Muscle layer of duodenum (tissue), 2 donors: ENCODE results near the gene BCAS3.

Experiments
- H3K27ac ChIP-seq: one replicate; pipeline ENCODE4 v1.7.0; 2013; ENCODE audit warnings: mild to moderate bottlenecking, low read length
- H3K27me3 ChIP-seq: one replicate; pipeline ENCODE4 v1.7.0; 2013; ENCODE audit warnings: low read depth, mild to moderate bottlenecking, control low read depth, low read length
- H3K36me3 ChIP-seq, 2 donors: one replicate each; pipeline ENCODE4 v1.7.0; 2013; ENCODE audit warnings: low read length in 2 of 2, control low read depth in 1 of 2, mild to moderate bottlenecking in 1 of 2; ENCODE audit not compliant: insufficient read depth in 2 of 2, control insufficient read depth in 1 of 2
- H3K4me1 ChIP-seq, 2 donors: one replicate each; pipeline ENCODE4 v1.7.0; 2013; ENCODE audit warnings: low read length in 2 of 2, mild to moderate bottlenecking in 2 of 2, control low read depth in 1 of 2, moderate library complexity in 1 of 2; ENCODE audit not compliant: insufficient read depth in 2 of 2, control insufficient read depth in 1 of 2
- H3K4me3 ChIP-seq, 2 donors: one replicate each; pipeline ENCODE4 v1.7.0; 2013; ENCODE audit warnings: low read length in 2 of 2, low read depth in 1 of 2, mild to moderate bottlenecking in 1 of 2
- H3K9me3 ChIP-seq, 2 donors: one replicate each; pipeline ENCODE4 v1.7.0; 2013; ENCODE audit warnings: low read length in 2 of 2, control low read depth in 1 of 2, mild to moderate bottlenecking in 1 of 2; ENCODE audit not compliant: control insufficient read depth in 1 of 2
- donor health status: healthy.

BCAS3 gene

DNA sequence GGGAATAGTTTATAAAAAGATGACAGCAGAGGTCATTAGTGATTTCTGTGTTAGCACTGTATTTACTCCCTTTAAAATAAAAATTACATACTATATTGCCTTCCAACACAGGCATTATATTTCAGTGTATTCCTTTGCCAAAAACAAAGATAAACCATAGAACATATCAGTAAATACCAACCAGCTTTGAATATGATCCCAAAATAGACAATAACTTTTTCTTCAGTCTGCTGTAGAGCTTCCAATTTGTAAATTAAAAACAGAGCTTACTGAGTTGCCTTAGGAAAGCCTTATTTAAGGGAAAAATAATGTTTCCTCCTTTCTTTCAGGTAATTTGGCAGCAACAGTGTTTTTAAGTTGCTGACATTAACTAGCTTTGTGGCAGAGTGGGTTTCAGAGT, 369.9 kb downstream of the BCAS3 start:
- Histone ChIP-seq H3K27ac (no peak overlapping the region), H3K9me3 (no peaks in the 10 kb centered on the region), H3K4me1 (no peaks in the 10 kb centered on the region), H3K36me3 (no peaks in the 10 kb centered on the region), H3K27me3 (no peaks in the 10 kb centered on the region), H3K4me3 (no peak overlapping the region)

DNA sequence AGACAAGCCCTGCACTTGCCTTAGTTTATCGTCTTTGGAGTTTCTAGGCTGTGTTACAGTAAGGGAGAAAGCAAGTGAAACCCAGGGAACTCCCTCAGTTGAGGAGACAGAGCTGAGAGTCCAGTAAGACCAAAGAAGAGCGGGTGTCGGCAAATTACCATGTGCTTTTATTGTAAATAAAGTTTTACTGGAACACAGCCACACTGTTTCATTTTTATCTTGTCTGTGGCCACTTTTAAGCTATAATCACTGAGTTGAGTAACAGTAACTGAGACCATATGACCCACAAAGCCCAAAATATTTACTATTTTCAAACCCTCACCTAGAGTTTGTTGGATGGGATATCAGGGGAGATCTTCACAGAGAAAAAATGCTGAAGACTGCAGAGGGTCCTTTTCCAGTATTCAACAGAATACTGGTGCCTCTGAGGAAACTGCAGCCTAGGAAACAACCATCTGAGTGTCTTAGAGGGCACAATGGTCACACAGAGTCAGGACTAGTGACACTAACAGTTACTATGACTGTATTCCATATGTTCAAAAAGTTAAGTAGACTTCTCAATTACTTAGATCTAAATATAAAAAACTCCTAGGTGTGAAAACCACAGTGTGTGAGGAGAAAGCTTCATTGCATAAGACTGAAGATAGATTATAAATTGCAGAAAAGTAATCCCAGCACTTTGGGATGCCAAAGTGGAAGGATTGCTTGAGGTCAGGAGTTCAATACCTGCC, 370.9 kb downstream of the BCAS3 start:
- no peaks in the 10 kb centered on the region for H3K4me1 ChIP-seq
- no peaks in the 10 kb centered on the region for H3K27me3 ChIP-seq
- H3K4me3 ChIP-seq = no peak overlapping the region
- no peak overlapping the region for H3K27ac ChIP-seq
- H3K36me3 ChIP-seq = no peaks in the 10 kb centered on the region
- no peaks in the 10 kb centered on the region for H3K9me3 ChIP-seq

DNA sequence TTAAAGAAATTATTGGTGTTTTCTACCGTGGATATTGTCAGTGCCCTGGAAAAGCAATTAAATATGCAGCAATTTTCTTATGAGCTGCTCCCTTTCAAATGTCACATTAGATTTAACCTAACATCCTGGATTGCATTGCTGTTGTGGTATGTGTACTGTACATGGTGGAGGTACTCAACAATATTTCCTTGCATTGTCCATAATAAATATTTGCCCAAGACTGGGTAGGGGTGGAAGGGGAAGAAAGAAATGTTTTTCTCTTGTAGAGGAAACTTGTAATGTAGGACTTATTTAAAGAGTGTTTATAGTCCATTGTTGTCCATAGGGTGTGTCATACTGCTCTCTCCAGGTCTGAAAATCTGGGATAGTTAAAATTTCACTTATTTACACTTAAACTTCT, 375.8 kb downstream of the BCAS3 start:
- H3K4me3 ChIP-seq = no peak overlapping the region
- H3K27me3 ChIP-seq = no peaks in the 10 kb centered on the region
- H3K27ac ChIP-seq = no peak overlapping the region
- no peaks in the 10 kb centered on the region for H3K4me1 ChIP-seq
- no peaks in the 10 kb centered on the region for H3K36me3 ChIP-seq
- no peaks in the 10 kb centered on the region for H3K9me3 ChIP-seq

DNA sequence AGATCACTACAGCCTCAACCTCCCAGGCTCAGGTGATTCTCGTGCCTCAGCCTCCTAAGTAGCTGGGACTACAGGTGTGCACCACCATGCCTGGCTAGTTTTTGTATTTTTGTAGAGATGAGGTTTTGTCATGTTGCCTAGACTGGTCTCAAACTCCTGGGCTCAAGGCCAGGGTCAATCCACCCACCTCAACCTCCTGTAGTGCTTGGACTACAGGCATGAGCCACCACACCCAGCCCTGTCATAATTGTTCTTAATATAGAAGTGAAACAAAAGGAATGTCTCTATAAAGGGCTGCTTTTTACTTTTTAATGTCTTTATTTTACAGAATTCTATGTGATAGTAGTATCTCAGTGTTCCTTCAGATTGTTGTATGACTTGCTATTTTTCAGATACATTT, 376.8 kb downstream of the BCAS3 start:
- no peaks in the 10 kb centered on the region for H3K4me1 ChIP-seq
- no peak overlapping the region for H3K4me3 ChIP-seq
- H3K9me3 ChIP-seq = no peaks in the 10 kb centered on the region
- H3K36me3 ChIP-seq = no peaks in the 10 kb centered on the region
- no peaks in the 10 kb centered on the region for H3K27me3 ChIP-seq
- H3K27ac ChIP-seq = no peak overlapping the region

DNA sequence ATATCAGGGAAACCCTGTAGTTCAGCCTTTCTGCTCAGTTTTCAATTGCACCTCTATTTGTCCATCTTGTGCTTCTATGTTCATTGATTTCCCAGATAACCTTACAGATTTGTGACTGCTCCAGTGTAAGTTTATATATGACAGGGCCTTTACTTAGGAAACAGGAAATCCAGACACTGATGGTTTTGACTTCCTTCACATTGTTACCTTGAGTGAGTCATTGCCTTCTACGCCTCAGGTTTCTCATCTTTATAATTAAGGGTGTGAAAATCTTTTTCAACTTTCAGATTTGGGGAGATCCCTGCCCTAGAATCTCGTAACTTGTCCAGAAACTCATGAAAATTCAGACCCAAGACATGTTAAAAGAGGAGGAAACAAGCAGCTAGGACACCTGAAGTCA, 379.6 kb downstream of the BCAS3 start:
- Histone ChIP-seq H3K36me3 (peaks cover 0 to 3% of the 10 kb centered on the region in 2 donors), H3K9me3 (no peaks in the 10 kb centered on the region), H3K4me3 (no peak overlapping the region), H3K27me3 (no peaks in the 10 kb centered on the region), H3K4me1 (no peaks in the 10 kb centered on the region), H3K27ac (no peak overlapping the region)

DNA sequence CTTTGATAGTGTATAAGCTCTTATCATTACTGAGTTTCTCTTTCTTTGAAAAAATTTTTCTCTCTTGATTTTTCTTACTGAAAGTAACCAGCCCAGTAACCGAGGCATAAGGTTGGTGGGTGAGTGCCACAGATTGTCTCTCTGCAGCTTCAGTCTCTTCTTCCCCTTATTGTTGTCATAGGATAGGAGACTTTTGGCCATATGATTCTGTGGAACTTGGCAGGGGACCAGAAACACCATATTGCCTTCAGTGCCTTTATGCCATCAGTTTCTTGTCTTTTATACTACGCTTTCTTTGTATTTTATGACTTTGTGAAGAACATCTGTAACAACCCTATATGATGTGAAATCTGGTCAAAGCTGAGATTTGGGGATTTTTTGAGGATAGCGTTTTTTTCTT, 380.4 kb downstream of the BCAS3 start:
- no peak overlapping the region for H3K4me3 ChIP-seq
- H3K4me1 ChIP-seq = no peaks in the 10 kb centered on the region
- no peaks in the 10 kb centered on the region for H3K9me3 ChIP-seq
- no peaks in the 10 kb centered on the region for H3K27me3 ChIP-seq
- H3K36me3 ChIP-seq = peaks cover 0 to 3% of the 10 kb centered on the region in 2 donors
- H3K27ac ChIP-seq = no peak overlapping the region

DNA sequence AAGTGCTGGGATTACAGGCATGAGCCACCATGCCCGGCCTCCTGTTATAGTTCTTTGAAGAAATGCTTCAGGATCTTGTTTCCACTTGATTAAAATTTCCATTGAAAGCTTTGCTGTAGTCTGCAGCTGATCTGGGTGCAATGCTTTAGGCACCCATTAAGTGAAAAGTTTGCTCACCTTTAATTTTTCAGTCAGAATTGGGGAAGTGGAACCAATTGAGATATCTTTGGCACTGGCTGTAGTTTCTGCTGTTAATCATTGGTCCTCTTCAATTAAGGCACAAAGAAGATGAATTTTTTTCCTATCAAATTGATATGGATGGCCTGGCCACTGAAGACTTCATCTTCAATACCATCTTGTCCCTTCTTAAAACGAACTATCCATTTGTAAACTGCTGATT, 385.9 kb downstream of the BCAS3 start:
- H3K4me3 ChIP-seq = no peak overlapping the region
- H3K27me3 ChIP-seq = no peaks in the 10 kb centered on the region
- H3K9me3 ChIP-seq = no peaks in the 10 kb centered on the region
- H3K4me1 ChIP-seq = peaks cover 7 to 15% of the 10 kb centered on the region in 2 donors
- peaks cover 0 to 3% of the 10 kb centered on the region in 2 donors for H3K36me3 ChIP-seq
- H3K27ac ChIP-seq = no peak overlapping the region

DNA sequence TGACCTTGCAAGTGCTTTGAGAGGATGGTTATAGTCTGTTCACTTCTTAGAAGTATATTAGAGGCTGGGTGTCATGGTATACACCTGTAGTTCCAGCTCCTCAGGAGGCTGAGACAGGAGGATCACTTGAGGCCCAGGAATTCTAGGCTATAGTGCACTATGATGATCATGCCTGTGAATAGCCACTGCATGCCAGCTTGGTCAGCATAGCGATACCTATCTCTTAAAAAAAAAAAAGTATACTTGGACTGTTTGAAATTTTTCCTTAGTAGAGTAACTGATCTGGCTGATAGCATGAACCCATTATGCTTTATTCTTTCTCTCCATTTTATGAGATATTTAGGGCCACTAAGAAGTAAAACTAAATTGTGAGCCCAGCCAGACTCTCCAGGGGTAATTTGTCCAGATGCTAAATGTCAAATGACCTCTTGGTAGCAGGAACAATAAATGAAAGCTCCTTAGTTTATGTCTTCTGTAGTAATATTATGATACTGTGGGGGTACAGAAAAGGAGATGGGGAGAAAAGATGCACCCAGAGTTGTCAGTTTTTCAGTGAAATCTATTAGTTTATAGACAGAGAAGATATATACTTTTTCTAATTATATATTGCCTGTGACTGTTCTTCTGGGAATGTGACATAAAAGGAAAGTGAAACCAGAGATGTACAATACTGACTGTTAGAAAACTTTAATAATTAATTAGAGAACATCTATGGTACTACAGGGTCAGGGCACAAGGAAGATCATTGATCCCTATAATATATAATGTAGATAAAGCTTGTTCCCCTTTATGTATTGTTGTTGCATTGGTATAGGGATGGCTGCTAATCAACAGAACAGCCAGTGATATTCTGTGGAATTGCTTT, 386.7 kb downstream of the BCAS3 start:
- H3K4me1 ChIP-seq = peaks cover 7 to 15% of the 10 kb centered on the region in 2 donors
- no peak overlapping the region for H3K27ac ChIP-seq
- no peaks in the 10 kb centered on the region for H3K9me3 ChIP-seq
- H3K27me3 ChIP-seq = no peaks in the 10 kb centered on the region
- H3K36me3 ChIP-seq = peaks cover 0 to 3% of the 10 kb centered on the region in 2 donors
- H3K4me3 ChIP-seq = no peak overlapping the region

DNA sequence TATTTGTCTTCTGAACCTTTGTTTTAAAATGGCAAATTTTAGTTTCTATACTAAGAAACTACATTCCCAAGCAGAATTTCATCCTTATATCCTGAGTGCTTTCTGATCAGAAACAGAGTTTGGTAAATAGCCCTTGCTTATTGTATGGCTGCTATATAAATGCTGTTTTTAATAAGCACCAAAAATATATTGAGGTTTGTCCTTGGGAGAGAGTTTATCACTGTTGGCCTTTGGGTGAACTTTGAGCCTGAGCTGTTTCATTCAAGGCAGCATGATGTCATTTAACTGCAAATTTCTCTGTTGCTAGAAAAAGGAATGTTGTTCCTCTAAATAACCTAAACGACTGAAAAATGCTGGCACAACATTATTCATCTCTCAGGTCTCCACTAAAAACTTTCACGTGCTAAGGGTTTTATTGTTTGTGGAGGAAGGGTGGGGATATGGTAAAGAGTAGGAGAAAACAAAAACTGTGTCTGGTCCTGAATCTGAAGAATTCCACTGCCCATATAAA, 387.7 kb downstream of the BCAS3 start:
- peaks cover 7 to 15% of the 10 kb centered on the region in 2 donors for H3K4me1 ChIP-seq
- peaks cover 0 to 3% of the 10 kb centered on the region in 2 donors for H3K36me3 ChIP-seq
- no peak overlapping the region for H3K4me3 ChIP-seq
- no peak overlapping the region for H3K27ac ChIP-seq
- no peaks in the 10 kb centered on the region for H3K27me3 ChIP-seq
- no peaks in the 10 kb centered on the region for H3K9me3 ChIP-seq

DNA sequence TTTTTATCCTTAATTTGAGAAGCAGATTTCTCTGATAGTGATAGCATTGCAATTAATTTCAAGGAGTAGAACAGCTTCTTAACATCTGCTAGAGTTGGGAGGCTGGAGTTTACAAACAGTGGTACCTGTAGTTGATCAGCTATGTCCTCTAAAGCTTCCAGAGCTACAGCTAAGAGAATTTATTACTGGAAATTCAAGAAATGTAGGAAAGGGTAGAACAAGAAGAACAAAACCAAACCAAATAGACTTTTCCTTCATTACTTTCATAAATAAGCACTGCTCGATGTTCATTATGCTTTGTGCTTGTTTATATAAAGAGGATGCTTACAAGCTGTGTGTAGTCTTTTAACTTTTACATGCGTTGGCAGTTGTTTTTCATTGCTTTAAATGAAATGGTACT, 388.4 kb downstream of the BCAS3 start:
- H3K36me3 ChIP-seq = peaks cover 0 to 3% of the 10 kb centered on the region in 2 donors
- no peak overlapping the region for H3K27ac ChIP-seq
- H3K9me3 ChIP-seq = no peaks in the 10 kb centered on the region

DNA sequence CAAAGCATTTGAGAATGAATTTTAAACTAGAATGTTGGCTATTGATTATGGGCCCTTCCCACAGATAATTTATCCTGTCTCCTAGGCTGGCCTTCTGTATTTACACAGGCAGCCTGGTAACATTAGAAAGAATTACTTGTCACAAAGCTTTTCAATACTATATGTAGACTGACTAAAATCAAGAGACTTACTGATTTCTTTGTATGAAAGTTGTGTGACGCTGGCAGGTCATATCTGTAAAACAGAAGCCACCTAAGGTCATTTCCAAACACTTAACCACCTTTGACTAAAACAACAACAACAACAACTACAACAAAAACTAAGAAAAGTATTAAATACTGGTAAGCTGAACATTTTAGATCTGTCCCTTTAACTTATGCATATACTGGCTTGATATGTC, 393.0 kb downstream of the BCAS3 start:
- H3K4me3 ChIP-seq = no peak overlapping the region
- H3K36me3 ChIP-seq = no peaks in the 10 kb centered on the region
- no peaks in the 10 kb centered on the region for H3K9me3 ChIP-seq
- no peak overlapping the region for H3K27ac ChIP-seq
- H3K4me1 ChIP-seq = peaks cover 0 to 3% of the 10 kb centered on the region in 2 donors
- no peaks in the 10 kb centered on the region for H3K27me3 ChIP-seq

More for the DNA sequence above, 388.4 kb downstream of the BCAS3 start:
- Histone ChIP-seq H3K27me3 (no peaks in the 10 kb centered on the region), H3K4me3 (no peak overlapping the region), H3K4me1 (peaks cover 7 to 15% of the 10 kb centered on the region in 2 donors)
